ENCODE results near the gene C12orf42.

DNA sequence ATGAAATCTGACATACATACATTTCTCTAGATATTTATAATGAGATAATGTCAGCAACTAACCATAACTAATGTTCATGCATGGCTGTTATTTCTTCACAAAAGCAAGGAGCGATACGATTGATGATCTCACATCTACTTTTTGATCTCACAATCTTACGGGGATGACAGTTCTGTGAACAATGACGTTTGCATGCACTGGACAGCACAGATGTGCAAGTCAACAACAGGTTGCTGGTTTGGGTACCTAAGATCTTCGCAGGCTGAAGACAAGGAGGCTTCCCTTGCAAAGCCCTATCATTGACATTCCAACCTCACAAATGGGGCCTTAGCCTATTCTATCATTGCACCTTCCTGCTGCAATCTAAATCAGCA is 53.6 kb downstream of the C12orf42 start:
- TF ChIP-seq TAF1 (IDR thresholded peaks at IDR 0.05; ENCODE audit: borderline replicate concordance, insufficient read depth, low read length), result no peak
- TF ChIP-seq POLR2AphosphoS5 (IDR thresholded peaks at IDR 0.05; ENCODE audit: low read depth, low read length), result no peak
